ENCODE data around the gene PNPLA8.

Gene PNPLA8

DNA sequence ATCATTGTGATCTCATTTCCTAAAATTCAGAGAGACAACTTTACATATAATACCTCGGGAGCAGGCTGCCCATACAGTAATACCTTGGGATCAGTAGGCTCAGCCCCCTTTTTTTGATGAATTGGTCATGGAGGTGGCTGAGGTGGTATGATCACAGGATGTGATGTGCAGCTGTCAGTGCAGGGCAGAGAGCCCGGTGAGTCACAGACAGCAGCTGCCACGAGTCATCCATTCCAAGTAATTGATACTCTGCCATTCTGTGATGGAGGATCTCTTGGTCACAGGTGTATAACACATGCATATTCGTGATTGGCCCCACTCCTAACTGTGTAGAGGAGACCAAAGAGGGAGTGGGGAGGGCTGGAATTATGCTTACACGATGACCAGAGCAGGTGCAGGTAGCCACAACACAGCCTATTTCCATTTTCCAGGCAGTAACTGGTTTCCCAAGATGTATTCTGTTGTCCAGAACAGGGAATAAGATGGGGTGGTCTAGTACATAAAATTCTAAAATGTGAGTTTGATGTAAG lies 83.8 kb downstream of the PNPLA8 start:
- peak; percentile 74 for DNase-seq (ENCODE audit: low spot score)

DNA sequence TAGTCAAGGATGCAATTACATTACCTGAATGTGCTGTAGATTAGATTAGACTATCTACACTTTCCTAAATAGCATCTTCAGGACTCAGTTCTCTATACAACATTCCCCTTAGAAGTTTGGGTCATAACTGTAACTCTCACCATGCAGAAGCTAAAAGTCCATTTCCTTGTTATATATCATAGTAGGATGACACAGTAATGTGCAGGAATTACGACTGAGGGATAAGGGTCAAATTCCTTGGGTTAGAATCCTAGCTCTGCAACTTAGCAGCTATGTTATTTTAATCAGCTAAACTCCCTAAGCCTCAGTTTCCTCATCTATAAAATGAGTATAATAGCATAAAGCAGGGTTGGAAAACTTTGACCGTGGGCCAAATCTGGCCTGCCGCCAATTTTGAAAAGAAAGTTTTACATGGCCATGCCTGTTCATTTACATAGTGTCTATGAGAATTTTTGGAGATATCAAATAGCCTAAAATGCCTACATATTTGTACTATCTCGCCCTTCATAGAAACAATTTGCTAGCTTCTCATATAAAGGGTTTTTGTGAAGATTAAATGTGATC lies 84.5 kb downstream of the PNPLA8 start:
- no peak for DNase-seq (ENCODE audit: low spot score)

DNA sequence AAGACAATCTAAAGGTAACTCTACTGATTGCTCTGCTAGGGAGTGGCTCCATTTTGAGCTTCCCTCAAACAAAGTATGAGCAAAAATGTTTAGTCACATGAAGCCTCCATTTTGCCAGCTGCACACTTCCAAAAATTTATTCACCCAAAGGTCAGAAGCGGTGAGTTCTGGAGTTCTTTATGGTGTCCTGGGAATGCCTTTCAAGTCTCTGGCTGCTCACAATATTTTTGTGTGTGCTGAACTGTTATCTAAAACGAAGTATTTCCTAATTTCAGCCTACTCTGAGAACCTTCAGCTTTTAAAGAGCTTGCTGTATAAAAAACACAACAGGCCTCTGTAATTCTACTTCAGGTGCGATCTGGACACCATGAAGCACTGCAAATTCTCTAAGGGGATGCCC lies 85.3 kb downstream of the PNPLA8 start:
- DNase-seq (ENCODE audit: low spot score): no peak

DNA sequence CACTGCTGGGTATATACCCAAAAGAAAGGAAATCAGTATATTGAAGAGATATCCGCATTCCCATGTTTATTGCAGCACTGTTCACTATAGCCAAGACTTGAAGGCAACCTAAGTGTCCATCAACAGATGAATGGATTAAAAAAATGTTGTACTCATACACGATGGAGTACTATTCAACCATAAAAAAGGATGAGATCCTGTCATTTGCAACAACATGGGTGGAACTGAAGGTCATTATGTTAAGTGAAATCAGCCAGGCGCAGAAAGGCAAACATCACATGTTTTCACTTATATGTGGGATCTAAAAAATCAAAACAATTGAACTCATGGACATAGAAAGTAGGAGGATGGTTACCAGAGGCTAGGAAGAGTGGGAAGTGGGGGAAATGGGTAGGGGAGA lies 89.0 kb downstream of the PNPLA8 start:
- no peak for DNase-seq (ENCODE audit: low spot score)

DNA sequence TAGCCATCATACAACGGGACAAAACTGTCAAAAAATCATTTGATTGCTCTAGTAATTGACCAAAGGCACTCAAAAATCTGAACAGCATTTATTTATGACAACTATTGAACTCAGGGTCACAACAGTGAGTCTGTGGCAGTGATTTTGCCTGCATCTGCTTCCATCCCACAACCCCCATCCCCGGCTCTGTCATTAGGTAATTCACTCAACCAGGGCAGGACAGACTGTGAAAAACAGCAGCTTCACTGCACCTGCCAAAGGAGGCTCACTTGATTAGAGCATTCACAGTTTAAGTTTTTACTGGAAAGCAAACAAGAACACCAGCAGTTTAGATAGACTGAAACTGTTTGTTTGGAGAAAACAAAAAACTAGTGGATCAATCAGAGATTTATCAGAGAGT lies 91.9 kb downstream of the PNPLA8 start:
- DNase-seq (ENCODE audit: low spot score): no peak

DNA sequence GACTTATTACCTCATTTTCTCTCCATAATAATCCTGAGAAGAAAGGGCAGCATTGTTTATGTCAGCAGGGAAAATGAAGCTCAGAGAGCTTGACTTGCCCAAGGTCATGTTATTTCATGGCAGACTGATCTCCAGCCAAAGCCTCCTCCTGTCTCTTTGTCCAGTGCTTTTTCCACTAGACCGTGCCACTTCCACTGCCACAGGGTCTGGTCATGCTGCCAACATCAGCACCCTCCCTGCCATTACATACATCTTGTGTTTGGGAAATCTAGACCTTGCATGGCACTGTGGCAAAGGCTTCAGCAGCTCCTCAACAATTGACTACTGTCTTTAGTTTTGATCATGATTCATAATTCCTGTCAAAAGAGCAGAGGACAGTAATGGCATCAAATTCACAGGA lies 94.8 kb downstream of the PNPLA8 start:
- peak; percentile 72 for DNase-seq (ENCODE audit: low spot score)

DNA sequence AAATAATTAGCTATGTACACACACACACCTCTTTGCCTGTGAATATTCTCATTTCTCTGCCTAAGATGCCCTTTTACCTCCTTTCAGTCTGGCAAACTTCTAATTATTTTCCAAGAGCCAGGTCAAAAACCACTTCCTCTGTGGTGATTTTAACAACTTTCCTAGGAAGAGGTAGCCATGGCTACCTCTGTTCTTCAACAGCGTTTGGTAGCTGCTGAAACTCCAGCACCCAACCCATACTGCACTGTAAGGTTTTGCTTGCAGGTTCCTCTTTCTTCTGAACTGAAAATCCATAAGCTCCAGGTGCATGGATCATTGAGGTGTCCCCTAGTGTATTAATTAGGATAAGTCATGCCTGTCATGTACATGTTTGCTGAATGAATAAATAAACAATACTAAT lies 95.3 kb downstream of the PNPLA8 start:
- DNase-seq (ENCODE audit: low spot score): no peak

DNA sequence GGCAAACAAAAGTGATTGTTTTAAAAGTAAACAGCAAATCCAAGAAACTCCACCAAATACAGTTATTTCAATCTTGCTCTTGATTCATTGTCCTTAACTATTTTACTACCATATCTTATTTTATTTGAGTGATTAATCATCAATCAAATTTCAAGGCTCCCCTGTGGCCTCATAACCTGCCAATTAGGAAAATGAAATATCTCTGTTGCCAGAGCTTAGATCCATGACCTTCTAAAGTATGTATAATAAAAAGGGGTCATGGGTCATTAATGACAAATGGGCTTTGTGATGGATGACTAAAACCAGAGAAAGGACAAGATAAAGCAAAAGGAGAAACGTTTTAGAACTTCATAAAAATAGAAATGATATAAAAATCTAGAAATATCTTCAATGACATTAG lies 98.2 kb downstream of the PNPLA8 start:
- DNase-seq (ENCODE audit: low spot score): no peak

DNA sequence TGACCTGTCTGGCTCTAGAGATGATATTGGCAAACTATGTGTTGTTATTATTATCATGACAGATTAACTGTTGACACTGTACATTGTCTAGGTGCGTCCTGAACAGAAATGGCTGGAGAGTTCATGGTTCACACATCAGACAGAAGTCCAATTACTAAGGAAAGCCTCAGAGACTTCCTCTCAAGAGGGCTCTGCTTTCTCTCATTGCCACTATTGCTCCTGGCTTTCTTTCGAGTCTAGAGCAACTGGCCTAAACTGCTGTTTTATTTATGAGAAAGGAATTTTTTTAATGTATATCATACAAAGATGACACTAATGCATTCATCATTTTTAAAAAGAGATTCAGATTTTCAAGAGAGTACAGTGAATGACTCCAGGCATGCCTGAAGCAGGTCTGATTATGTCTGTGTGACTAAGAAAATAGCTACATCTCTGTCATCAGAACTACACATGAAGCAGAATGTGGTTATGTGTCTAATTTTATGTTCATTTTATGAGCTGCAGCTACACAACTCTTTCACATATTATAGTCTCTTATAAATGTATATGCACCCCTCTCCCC lies 100.1 kb downstream of the PNPLA8 start:
- no peak for DNase-seq (ENCODE audit: low spot score)

DNA sequence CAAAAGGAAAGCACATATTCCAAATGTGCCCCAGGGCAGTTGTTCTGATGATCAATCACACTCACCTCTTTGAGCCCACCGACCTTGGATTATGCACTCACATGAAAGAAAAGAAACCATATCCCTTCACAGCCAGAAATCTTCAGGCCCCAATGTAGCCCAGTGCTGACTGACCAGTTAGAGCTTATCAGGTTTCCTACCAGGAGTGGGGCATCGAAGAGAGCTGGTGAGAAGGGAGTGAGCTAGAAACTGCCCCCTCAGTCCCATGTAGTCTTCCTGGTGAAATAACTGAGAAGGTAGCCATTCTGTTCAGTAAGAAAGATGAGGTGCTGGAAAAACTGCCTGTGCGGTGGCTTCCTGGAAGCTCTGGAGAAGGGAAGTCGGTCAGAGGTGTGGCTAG lies 101.9 kb downstream of the PNPLA8 start:
- DNase-seq (ENCODE audit: low spot score): no peak

DNA sequence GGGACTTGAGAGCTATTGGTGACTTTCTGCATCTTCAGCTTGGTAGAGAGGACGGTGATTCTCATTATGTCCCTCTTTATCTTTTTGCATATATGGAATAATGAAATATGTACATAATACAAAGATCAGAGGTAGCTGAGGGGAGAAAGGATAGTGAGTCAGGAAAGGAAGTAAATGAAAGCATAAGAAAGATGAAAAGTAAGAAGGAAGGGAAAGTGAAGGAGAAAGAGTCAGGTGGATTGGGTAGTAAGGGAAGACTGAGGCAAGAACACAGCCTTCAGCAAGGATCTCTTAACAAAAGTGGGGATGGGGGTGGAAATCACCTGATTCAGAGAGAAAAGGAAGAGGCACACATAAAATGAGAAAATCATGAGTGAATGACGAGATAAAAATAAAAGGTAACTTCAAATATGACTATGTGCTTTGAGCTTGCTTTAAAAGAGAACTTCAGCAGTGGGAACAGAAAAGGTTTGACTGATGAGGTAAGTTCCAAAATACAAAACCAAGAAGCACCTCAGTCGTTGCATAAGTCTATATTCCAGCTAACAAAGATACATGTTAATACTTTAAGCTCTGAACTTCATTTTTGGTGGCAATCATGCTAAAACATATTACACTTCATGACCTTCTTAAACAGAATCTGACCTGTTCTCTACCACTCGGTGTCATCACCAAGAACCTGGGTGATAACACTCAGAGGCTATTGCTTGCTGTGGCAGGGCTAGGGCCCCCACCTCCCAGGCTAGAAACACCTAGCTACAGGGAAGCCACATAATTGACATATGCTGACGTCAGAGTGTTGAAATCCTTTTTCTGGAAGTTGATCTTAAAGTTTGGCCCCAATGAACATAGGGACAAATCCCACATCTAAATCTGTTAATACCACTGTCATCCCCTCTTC lies 102.6 kb downstream of the PNPLA8 start:
- no peak for DNase-seq (ENCODE audit: low spot score)

DNA sequence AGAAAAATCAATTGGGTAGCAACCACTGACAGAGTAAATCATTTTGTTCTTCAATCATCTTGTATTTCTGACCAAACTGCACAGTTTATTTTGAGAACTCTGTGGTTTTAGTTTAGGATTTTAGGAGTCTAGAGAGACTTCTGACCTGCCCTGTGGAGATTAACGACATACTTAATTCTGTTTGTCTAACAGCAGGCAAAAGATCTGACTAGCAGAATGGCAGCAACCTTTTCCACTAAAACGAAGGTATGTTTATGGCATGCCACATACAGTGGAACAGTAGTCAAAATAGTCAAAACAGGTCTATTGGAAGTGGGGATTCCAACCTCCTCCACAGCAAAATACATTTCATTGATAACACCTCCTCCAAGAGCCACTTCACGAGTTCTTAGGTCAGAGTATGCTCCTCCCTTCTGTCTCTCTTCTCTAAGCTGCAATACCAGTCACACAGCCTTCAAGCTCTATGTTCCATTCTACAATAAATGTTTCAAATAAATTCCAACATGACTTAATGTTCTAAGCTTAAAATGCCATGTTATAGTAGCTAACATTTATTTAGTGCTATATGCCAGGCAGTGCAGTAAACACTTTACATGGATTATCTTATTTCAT lies 104.1 kb downstream of the PNPLA8 start:
- no peak for DNase-seq (ENCODE audit: low spot score)

Measured in COLO829 (cell line).